Prostate gland (tissue), 2 donors: ENCODE measurements around the gene UNC5B. TPM values are rescaled to one million over a fixed set of nuclear protein-coding genes. Genes with fewer than 3 reads are reported as not detected.

Experiments used
- DNase-seq: peaks from one replicate; pipeline ENCODE4 v3.0.0-alpha.2; 2019; ENCODE audit warnings: low spot score
- H3K27ac ChIP-seq, 2 donors: fragments of 200-600 bp; sonication (generic); 2 replicates each; pipeline ENCODE4 v1.5.1; 2017 to 2019
- H3K27me3 ChIP-seq: fragments of 200-600 bp; sonication (generic); replicated peaks from 2 replicates; pipeline ENCODE4 v1.5.1; 2019; ENCODE audit not compliant: insufficient read depth
- H3K36me3 ChIP-seq, 2 donors: fragments of 200-600 bp; sonication (generic); 1 replicate in 1 of 2; 2 replicates in 1 of 2; pipeline versions ENCODE4 v1.5.1 to v1.8.1; 2017 to 2019
- H3K4me1 ChIP-seq: fragments of 200-600 bp; sonication (generic); replicated peaks from 2 replicates; pipeline ENCODE4 v1.5.1; 2019
- H3K4me3 ChIP-seq, 2 donors: fragments of 200-600 bp; sonication (generic); 2 replicates each; pipeline ENCODE4 v1.5.1; 2017 to 2019
- H3K9me3 ChIP-seq: fragments of 200-600 bp; sonication (generic); 2 replicates; pipeline ENCODE4 v1.5.1; 2017
- POLR2A ChIP-seq: fragments of 450-650 bp; IDR thresholded peaks from one replicate; pipeline ENCODE4 v1.6.1; 2016; ENCODE audit warnings: antibody characterized with exemption, mild to moderate bottlenecking
- POLR2AphosphoS5 ChIP-seq: sonication (generic); formaldehyde crosslinking; IDR thresholded peaks from one replicate; pipeline ENCODE4 v1.6.1; 2017; ENCODE audit warnings: antibody characterized with exemption
- WGBS: methylation state at CpG from one replicate; pipeline ENCODE4 v1.1.5; 2018; 5-methylcytosine and 5-hydroxymethylcytosine counted together
- intact Hi-C: fragments of 100-400 bp; cut with DNase I; formaldehyde crosslinking; loops from one replicate; pipeline ENCODE4 v1.14.2; 2022
- total RNA-seq, 2 donors: library from RNA; depleted of rRNA; stranded (reverse); fragments of >200 nt; gene quantifications; one replicate each; pipeline ENCODE4 v1.1.0, GENCODE V29; 2016
- TF ChIP-seq, protein P1 (sequence below), 4 experiments: fragments of 200-600 bp in 2 of 4; fragments of 450-650 bp in 2 of 4; sonication (generic) in 2 of 4; IDR thresholded peaks; 1 replicate in 3 of 4; 2 replicates in 1 of 4; pipeline ENCODE4 v1.5.1; 2016 to 2019; ENCODE audit warnings: antibody characterized with exemption in 4 of 4, mild to moderate bottlenecking in 2 of 4, moderate library complexity in 2 of 4

The UNC5B gene
- total RNA-seq, 2 donors from 2014 or later, result 12.8 to 58.4 TPM

DNA sequence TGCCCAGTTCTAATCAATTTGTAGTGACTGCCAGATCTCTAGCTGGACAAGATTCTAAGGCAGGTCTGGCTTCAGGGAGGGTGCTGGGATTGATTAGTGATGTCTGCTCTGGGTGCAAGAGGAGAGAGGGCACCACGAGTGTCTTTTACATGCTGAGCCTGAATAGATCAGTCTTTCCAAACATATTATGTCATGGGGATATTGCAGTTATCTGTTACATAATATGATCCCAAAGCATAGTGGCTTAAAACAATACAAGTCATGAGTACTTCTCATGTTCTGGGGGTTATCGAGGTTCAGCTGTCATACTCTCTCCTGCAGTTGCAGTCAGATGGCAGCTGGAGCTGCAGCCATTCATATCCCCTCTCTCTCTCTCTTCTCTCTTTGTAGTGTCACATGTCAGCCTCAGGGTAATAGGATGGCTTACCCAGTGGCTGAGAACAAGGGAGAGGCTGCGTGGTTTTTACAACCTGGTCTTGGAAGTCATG lies 132.7 kb downstream of the UNC5B start:
- peaks cover 15% of the 10 kb centered on the region for H3K4me1 ChIP-seq
- TF ChIP-seq, protein P1, sequence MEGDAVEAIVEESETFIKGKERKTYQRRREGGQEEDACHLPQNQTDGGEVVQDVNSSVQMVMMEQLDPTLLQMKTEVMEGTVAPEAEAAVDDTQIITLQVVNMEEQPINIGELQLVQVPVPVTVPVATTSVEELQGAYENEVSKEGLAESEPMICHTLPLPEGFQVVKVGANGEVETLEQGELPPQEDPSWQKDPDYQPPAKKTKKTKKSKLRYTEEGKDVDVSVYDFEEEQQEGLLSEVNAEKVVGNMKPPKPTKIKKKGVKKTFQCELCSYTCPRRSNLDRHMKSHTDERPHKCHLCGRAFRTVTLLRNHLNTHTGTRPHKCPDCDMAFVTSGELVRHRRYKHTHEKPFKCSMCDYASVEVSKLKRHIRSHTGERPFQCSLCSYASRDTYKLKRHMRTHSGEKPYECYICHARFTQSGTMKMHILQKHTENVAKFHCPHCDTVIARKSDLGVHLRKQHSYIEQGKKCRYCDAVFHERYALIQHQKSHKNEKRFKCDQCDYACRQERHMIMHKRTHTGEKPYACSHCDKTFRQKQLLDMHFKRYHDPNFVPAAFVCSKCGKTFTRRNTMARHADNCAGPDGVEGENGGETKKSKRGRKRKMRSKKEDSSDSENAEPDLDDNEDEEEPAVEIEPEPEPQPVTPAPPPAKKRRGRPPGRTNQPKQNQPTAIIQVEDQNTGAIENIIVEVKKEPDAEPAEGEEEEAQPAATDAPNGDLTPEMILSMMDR (IDR thresholded peaks at IDR 0.05), result no peak
- intact Hi-C loops, result no loop called here
- DNase-seq, result no peak
- H3K9me3 ChIP-seq, result no peaks in the 10 kb centered on the region
- H3K27me3 ChIP-seq, result no peaks in the 10 kb centered on the region
- no peaks in the 10 kb centered on the region for H3K36me3 ChIP-seq
- H3K4me3 ChIP-seq, result no peak overlapping the region
- no peak overlapping the region for H3K27ac ChIP-seq
- 75% methylated on average over 3 of the region's 3 CpGs for WGBS

DNA sequence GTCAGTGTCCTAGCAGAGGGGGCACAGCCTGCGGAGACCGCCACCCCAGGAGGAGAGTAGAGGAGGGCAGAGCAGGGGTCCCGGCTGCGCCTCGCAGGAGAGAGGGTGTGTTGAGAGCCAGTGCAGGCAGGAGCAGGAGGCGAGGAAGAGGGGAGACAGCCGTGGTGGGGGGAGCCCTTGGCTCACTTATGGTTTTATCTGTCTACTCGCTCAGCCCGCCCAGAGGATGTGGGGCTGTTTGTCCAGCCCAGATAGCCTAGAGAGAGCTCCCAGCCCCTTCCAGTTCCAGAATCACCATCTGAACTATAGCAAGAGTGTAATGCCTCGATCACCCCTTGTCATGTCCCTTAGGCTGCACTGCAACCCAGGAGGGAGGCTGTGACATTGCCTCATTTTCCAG lies 133.3 kb downstream of the UNC5B start:
- no peak overlapping the region for H3K27ac ChIP-seq
- H3K4me3 ChIP-seq, result no peak overlapping the region
- WGBS, result 84% methylated on average over 10 of the region's 10 CpGs
- H3K9me3 ChIP-seq, result no peaks in the 10 kb centered on the region
- TF ChIP-seq POLR2AphosphoS5 (no peak), POLR2A (no peak)
- TF ChIP-seq, protein P1 (IDR thresholded peaks at IDR 0.05), result no peak
- no peaks in the 10 kb centered on the region for H3K27me3 ChIP-seq
- no peaks in the 10 kb centered on the region for H3K36me3 ChIP-seq
- intact Hi-C loops, result no loop called here
- DNase-seq, result no peak
- peaks cover 15% of the 10 kb centered on the region for H3K4me1 ChIP-seq

DNA sequence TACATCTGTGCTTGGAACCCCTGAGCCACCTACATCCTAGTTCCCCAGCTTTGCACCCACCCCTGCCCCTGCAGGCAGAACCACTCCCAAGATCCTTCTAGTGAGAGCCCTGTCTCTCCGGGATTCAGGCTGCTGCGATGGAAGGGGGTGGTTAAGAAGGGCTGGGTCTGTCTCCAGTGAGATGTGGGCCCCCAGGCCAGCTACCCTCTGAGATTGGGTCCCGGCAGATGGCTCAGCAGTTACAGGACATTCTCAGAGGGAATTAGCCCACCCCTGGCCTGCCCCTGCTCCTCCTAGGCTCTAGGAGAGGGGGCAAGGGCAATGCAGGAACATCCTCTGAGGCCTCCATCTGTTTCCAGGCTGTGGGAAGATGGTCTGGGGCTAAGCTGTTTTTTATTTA lies 134.4 kb downstream of the UNC5B start:
- TF ChIP-seq, protein P1 (IDR thresholded peaks at IDR 0.05), result no peak
- TF ChIP-seq POLR2A (no peak), POLR2AphosphoS5 (no peak)
- Histone ChIP-seq H3K36me3 (no peaks in the 10 kb centered on the region), H3K27ac (no peak overlapping the region), H3K9me3 (no peaks in the 10 kb centered on the region), H3K4me3 (no peak overlapping the region), H3K4me1 (peaks cover 16% of the 10 kb centered on the region), H3K27me3 (no peaks in the 10 kb centered on the region)
- intact Hi-C loops, result no loop called here
- 89% methylated on average over 3 of the region's 3 CpGs for WGBS
- DNase-seq, result no peak

DNA sequence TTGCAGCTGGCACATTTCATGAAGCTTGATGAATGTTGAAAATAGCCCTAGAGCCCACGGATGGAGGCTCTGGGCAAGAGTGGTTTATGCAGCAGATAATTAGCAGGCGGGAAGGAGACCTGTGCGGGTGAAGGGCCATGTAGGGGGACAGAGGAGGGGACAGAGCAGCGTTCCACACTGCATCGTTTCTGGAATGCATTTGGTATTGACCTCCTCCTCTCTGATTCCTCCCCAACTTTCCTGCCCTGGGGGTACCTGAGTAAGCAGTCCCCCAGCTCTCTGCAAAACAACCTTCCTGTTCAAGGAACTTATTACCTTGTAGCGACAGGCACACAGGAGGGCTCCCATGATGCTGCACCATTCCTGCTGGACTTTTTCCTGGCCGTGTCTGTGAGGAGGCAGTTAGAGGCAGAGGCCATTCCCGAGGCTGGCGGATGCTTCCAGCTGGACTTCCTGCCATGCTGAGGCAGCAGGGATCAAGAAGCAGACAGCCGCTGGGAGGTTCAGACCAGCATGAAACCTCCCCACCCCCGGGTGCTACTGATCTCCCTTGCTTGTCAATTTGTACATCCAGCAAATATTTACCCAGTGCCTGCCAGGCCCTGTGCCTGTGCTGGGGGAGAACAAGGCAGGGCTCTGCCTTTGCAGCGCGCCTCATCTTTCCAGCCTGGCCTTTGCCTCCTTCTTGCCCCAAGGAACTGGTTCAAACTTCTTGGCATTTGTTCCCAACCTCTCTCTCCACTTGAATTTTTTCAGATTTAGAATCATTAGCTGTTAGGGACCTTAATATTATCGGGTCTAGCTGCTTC lies 135.4 kb downstream of the UNC5B start:
- peak; percentile 69 for DNase-seq
- Histone ChIP-seq H3K27me3 (no peaks in the 10 kb centered on the region), H3K9me3 (no peaks in the 10 kb centered on the region), H3K36me3 (no peaks in the 10 kb centered on the region), H3K4me1 (peaks cover 12% of the 10 kb centered on the region), H3K27ac (no peak overlapping the region), H3K4me3 (no peak overlapping the region)
- no peak for TF ChIP-seq POLR2A
- peak; percentile 69 for TF ChIP-seq POLR2AphosphoS5
- TF ChIP-seq, protein P1 (IDR thresholded peaks at IDR 0.05), result no peak
- 70% methylated on average over 14 of the region's 14 CpGs for WGBS
- intact Hi-C loops, result no loop called here

DNA sequence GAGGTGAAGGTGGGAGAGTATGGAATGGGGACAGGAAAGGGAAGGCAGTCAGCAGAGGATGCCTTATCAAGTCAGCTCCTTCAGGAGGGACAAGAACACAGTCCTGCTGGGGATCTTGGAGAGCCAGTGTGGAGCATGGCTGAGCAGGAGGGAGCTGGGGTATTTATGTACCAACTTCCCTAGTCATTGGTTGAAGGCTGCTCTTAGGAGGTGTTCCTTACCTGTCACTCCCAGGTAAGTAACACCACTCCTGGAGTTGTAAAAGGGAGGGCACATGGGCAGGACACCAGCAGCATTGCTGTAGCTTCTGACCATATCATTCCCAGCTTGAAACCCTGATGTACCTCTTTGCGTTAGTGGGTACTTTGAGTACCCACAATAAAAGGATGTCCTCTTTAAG lies 136.5 kb downstream of the UNC5B start:
- no peak overlapping the region for H3K27ac ChIP-seq
- 93% methylated on average over 1 of the region's 1 CpG for WGBS

More for the DNA sequence above, 136.5 kb downstream of the UNC5B start:
- Histone ChIP-seq H3K27me3 (no peaks in the 10 kb centered on the region), H3K4me3 (no peak overlapping the region), H3K36me3 (no peaks in the 10 kb centered on the region), H3K4me1 (peaks cover 10% of the 10 kb centered on the region), H3K9me3 (no peaks in the 10 kb centered on the region)
- intact Hi-C loops, result no loop called here
- TF ChIP-seq, protein P1 (IDR thresholded peaks at IDR 0.05), result no peak
- TF ChIP-seq POLR2AphosphoS5 (no peak), POLR2A (no peak)
- no peak for DNase-seq
